Measurements from ENCODE around the gene PPP6R3. TPM values are rescaled to one million over a fixed set of nuclear protein-coding genes. Genes with fewer than 3 reads are reported as not detected.
"Not testable (repeated sequence)": the region's sequence is repeated elsewhere in the genome, so short reads cannot be mapped to it uniquely, and the experiment has no call there.

The PPP6R3 gene
- total RNA-seq, 1 experiment from 2014 or later = 198 TPM

- not testable (repeated sequence) for DNase-seq (ENCODE audit: low spot score)
Observed at GRCh38 chr11:68434159-68434558, 26.4 kb upstream of the PPP6R3 start.

GRCh38 chr11:68436162-68436888, 24.2 kb upstream of the PPP6R3 start:
- DNase-seq (ENCODE audit: low spot score) = no peak

GRCh38 chr11:68436985-68437926, 23.3 kb upstream of the PPP6R3 start:
- DNase-seq (ENCODE audit: low spot score) = no peak

GRCh38 chr11:68437927-68438657, 22.5 kb upstream of the PPP6R3 start:
- DNase-seq (ENCODE audit: low spot score) = no peak

- DNase-seq (ENCODE audit: low spot score) = no peak
Observed at GRCh38 chr11:68438658-68439259, 21.8 kb upstream of the PPP6R3 start.

GRCh38 chr11:68439355-68440065, 21.0 kb upstream of the PPP6R3 start:
- no peak for DNase-seq (ENCODE audit: low spot score)

- no peak for DNase-seq (ENCODE audit: low spot score)
Observed at GRCh38 chr11:68440224-68440623, 20.3 kb upstream of the PPP6R3 start.

GRCh38 chr11:68441466-68442230, 18.9 kb upstream of the PPP6R3 start:
- DNase-seq (ENCODE audit: low spot score) = no peak

- no peak for DNase-seq (ENCODE audit: low spot score)
Observed at GRCh38 chr11:68442433-68442832, 18.1 kb upstream of the PPP6R3 start.

GRCh38 chr11:68444566-68444965, 16.0 kb upstream of the PPP6R3 start:
- no peak for DNase-seq (ENCODE audit: low spot score)

GRCh38 chr11:68445531-68446035, 15.0 kb upstream of the PPP6R3 start:
- DNase-seq (ENCODE audit: low spot score) = no peak

GRCh38 chr11:68446046-68446725, 14.4 kb upstream of the PPP6R3 start:
- no peak for DNase-seq (ENCODE audit: low spot score)

- DNase-seq (ENCODE audit: low spot score) = peak; percentile 82
Observed at GRCh38 chr11:68447015-68447801, 13.3 kb upstream of the PPP6R3 start.

- DNase-seq (ENCODE audit: low spot score) = not testable (repeated sequence)
Observed at GRCh38 chr11:68447914-68448313, 12.6 kb upstream of the PPP6R3 start.

- no peak for DNase-seq (ENCODE audit: low spot score)
Observed at GRCh38 chr11:68448604-68449011, 11.9 kb upstream of the PPP6R3 start.

GRCh38 chr11:68449951-68450350, 10.6 kb upstream of the PPP6R3 start:
- DNase-seq (ENCODE audit: low spot score) = no peak

- DNase-seq (ENCODE audit: low spot score) = no peak
Observed at GRCh38 chr11:68450711-68451110, 9.8 kb upstream of the PPP6R3 start.

- DNase-seq (ENCODE audit: low spot score) = no peak
Observed at GRCh38 chr11:68454767-68455166, 5.8 kb upstream of the PPP6R3 start.

Data from HT-29 (cell line).